HG02938 (cell line): ENCODE data around the gene TPP2.

Source experiments
- ATAC-seq: cut with Tn5 transposase; IDR thresholded peaks from one replicate; pipeline ENCODE4 v1.9.1; 2021; ENCODE audit warnings: mild to moderate bottlenecking, moderate library complexity; ENCODE audit not compliant: unreplicated experiment

TPP2 gene

DNA sequence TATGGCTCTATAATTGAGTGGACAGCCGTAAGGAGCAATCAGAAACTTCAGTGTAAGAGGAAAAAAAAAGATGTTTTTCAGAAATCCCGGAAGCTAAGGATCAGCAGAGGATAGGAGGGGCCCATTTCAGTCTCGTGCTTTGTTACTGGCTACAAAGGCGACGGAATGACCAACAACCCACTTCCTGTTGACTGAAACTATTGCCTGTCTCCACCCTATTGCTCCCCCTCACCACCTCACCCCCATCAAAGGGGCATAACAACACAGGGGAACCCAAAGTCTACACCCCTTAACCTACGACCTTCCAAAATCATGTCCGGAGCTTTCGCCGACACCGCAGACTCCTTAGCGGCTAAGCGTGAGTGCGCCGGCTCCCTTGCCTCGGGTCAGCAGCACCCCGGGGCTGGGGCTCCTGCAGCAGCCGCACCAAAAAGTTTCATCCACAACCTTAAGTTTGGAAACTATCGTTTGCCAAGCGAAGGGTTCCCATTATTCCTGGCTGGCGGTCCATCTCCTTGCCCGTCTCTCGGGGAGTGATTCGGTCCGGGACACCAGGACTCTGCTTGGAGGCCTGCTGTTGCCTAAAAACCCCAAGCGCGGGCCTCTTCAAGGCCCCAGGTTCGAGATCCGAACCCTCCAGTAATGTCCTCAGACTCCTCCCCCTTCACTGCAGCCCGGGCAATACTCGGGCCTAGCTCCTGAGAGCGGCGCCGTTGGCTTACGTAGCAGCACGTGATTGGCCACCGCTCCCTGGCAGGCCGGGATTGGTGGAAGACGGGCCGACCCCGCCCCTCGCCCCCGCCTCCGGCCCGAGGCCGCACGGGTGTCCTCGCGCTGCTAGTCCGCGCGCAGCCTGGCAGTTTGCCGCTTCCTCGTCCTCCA lies at the start of gene TPP2:
TSS of gene TPP2 (plus strand) at position 840 of the 882 bp plus-strand sequence. CDS start 53 bp downstream, outside the sequence.
- peak; percentile 73 for ATAC-seq

DNA sequence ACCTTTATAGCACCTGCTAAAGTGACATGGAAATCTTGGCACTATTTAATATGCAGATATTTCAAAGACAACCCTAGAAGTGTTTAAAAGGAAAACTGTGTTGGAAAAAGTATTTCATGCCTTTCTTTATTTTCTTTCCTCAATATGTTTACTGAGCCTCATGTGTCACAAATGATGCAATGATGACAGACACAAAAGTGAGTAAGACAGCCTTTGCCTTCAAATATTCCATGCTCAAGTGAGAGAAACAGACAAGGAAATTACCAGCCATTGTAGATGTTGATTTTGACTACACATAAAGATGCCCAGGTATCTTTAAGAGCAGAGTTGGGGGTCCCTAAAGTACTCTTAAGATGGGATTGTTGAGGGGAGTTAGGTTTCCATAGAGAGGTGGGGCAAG lies 48.0 kb upstream of the TPP2 start:
- no peak for ATAC-seq

- no peak for ATAC-seq
These were observed 46.3 kb upstream of the TPP2 start for GRCh38 chr13:102550507-102550906.

DNA sequence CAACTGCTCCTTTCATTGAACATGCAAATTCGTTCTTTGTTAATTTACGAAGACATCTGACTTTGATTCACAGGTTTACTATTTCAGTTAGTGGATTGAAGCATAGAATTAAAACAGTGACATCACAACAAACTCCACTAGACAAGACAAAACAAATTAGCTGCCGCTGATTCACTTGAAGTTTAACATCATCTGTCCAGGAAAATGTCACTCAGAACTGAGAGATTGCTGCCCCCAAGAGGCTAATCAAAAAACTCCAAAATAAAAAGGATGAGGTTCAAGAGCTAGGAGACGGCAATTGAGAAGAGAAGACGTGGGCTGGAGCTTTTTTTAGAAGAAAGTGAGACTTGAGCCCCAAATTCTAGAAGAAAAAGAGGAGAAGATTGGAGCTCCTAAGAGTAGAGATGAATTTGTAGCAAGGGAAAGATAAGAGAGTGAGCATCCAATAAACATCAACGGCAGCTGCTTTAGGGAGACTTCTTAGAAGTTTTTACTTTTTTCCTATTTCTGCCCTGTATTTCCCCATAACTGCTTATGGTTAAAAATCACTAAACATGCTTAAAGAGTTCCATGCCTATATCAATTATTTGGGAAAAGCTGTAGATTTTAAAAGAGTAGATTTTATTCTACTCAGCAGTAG lies 40.8 kb upstream of the TPP2 start:
- ATAC-seq: peak; percentile 84

DNA sequence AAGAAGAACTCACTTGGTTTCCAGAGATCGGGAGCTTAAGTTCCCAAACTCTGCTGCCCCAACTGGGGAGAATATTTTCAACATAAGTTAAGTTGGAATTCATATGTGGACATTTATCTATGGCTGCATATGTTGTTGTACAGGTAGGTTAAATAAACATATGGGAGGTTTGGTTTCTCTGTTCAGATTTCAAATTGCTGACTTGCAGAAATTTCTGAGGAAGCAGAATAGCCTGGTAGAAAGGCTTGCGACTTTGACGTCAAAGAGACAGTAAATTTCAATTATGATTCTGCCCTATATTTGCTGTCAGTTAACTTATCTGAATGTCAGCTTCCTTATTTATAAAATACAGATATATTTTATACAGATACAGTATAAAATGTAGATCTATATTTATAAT lies 40.0 kb upstream of the TPP2 start:
- no peak for ATAC-seq

DNA sequence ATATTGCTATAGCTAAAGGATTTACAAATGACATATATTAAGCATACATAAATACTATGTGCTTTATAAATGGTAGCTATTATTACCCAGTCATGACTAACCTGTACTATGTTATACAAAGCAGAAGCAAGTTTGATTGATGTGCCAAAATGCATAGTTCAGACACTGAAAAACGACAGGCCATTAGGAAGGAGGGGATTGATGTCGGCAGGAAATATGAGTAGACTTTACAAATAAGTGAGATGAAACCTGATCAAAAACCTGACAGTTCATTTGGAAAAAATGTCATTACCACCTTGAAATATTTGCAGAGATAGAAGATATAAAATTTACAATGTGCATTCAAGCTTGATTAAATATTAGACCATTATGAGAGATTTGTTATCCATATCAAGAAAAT lies 38.8 kb upstream of the TPP2 start:
- ATAC-seq: no peak

DNA sequence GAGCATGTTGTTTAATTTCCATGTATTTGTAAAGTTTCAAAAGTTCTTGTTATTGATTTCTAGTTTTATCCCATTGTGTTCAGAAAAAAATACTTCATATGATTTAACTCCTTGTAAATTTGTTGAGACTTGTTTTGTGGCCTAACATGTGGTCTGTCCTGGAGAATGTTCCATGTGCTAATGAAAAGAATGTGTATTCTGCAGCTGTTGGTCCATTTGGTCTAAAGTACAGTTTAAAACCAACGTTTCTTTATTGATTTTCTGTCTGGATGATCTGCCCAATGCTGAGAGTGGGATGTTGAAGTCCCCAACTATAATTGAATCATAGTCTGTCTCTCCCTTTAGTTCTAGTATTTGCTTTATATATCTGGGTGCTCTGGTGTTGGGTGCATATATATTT lies 34.9 kb upstream of the TPP2 start:
- ATAC-seq: no peak

GRCh38 chr13:102563267-102563666 lies 33.5 kb upstream of the TPP2 start:
- no peak for ATAC-seq

DNA sequence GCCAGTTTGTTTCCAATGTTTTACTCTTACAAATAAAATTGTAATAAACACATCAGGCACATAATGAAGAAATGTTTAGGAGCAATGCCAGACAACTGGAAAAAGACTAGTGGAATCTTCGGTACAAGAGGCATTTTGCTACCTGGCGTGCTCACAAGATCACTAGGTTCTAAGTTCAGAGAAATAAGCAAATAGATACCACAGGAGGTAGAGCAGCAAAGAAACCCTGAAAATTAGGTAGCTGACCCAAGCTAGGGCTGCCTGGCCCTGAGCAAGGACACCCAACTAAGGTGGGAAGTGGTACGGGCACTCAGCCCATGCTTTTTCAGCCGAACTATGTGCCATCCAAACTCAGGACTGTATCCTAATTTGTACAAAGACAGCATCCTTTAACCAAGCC lies 32.2 kb upstream of the TPP2 start:
- ATAC-seq: no peak

DNA sequence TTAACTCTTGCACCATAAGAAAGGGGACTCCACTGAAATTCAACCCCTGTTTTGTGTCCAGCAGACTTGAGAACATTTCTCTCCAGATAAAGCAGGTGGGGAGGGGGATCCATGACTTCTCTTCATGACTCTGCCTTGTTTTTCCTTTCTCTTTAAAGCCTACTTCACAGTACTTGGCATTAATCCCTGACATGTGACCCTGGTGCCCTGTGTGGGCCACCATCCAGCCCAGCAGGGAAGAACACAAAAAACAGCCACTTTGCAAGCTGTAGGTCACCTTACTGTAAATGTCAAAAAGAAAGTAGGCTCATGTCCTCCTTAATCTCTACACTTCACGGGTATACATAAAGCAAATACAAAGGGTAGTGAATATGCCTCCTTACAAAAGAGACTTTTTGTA lies 30.3 kb upstream of the TPP2 start:
- ATAC-seq: no peak

GRCh38 chr13:102567857-102568256 lies 28.9 kb upstream of the TPP2 start:
- ATAC-seq: no peak

GRCh38 chr13:102569488-102569887 lies 27.3 kb upstream of the TPP2 start:
- ATAC-seq: no peak

DNA sequence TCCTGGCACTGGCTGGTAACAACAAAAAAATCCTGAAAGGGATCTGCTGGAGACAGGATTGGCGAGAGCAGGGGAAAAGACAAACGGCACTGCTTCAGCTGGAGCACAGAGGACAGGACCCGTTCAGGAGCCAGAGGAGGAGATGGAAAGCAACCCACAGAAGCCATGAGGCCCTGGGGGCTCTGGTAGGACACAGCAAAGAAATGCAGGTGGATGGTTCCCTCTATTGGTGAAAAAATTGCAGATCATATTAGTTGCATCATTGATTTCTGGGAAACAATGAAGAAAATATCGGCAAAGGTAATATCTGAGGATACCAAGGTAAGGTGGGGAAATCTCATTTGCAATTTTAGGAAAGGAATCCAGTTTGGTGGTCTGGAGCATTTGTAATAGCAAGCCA lies 25.7 kb upstream of the TPP2 start:
- ATAC-seq: no peak

GRCh38 chr13:102572323-102572722 lies 24.5 kb upstream of the TPP2 start:
- no peak for ATAC-seq

GRCh38 chr13:102580552-102581169 lies 16.1 kb upstream of the TPP2 start:
- peak; percentile 60 for ATAC-seq

DNA sequence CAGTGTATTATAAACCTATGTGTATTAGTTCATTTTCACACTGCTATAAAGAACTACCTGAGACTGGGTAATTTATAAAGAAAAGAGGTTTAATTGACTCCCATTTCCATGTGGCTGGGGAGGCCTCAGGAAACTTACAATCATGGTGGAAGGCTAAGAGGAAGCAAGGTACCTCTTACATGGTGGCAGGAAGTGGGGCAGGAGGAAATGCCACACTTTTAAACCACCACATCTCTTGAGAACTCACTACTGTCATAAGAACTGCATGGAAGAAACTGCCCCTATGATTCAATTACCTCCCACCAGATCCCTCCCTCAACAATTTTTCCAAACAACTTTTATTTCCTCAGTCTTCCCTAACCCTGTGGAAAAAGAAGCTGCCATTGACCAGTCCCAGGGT lies 14.5 kb upstream of the TPP2 start:
- no peak for ATAC-seq

DNA sequence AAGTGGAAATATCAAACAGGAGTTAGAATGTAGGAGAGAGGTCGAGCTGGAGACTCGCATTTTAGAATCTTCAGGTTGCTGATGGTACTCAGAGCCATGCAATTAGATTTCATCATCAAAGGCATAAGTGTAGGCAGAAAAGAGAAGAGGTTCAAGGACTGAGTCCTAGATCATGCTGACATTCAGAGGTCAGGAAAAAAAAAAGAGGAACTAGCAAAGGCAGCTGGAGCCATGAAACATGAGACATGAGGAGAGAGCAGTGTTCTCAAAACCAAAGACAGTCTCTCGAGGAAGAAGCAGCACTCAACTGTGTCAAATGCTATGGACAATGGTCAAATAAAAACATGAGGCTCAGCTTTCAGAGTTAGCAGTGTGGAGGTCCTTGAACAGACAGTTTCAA lies 12.4 kb upstream of the TPP2 start:
- ATAC-seq: peak; percentile 52

GRCh38 chr13:102586615-102587014 lies 10.2 kb upstream of the TPP2 start:
- no peak for ATAC-seq

GRCh38 chr13:102587916-102588315 lies 8.9 kb upstream of the TPP2 start:
- no peak for ATAC-seq

DNA sequence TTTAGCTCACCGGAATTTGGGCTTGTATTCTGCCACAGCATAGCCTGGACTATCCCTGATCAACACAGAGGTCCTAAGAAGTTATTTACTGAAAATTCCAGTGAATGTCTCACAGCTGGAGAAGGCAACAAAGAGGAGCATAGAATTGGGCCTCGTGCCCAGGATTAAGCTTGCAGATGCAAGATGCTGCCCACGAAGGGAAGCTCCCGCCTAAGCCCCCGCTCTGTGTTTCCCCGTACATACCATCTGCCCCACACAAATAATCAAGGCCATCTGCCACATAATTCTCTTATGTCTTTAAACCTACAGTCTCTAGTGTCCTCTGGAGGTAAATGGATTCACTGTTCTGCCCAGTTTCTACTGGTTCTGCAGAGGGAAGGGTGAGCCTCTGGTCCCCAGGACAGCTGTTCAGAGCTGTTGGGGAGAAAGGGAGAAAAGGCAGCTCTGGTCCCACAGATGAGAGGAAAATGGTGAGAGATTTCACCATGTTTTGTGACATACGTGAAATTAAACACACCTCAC lies 7.4 kb upstream of the TPP2 start:
- no peak for ATAC-seq

DNA sequence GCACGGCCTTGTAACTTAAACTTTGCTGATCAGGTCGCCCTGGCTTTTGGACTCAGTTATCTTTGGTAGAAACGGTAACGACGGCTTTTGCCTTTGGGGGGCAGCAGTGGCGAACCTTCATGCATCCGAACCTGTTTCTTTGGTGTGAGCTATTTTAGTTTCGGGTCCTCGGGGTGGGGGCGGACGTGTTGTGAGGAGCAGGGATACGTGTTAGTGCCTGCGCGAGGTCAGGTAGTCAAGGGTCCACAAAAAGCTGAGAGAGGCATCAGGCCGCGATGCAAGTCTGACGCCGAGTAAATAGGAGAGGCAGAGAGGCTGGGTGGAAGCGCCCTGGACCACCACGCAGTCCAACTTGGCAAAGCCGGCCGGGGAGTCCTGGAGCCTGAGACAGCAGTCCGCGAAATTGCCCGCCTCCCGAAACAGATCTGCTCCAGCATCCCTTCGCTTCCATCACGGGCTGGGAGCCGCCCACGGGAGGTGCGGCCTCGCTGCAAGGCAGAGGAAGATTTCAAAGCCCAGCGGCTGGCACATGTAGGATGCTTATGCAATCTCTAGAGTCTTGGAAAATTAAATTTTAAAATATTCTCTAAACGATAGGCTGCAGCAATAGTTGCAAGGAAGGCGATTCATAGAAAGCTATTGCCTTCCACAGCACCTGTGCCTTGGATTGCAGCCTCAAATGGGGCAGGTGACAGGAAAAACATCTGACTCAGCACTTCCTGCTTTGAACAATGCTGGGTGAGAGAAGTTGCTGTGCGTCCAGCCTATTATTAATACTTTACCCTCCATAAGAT lies 4.6 kb upstream of the TPP2 start:
- peak; percentile 44 for ATAC-seq
